NCI-H345 (cell line): ENCODE results near the gene UTS2B.
"Not testable (repeated sequence)": the region's sequence is repeated elsewhere in the genome, so short reads cannot be mapped to it uniquely, and the experiment has no call there.

Experiments
- DNase-seq: peaks from one replicate; lab custom pipeline; 2025; lab: John Stamatoyannopoulos, UW

UTS2B gene

DNA sequence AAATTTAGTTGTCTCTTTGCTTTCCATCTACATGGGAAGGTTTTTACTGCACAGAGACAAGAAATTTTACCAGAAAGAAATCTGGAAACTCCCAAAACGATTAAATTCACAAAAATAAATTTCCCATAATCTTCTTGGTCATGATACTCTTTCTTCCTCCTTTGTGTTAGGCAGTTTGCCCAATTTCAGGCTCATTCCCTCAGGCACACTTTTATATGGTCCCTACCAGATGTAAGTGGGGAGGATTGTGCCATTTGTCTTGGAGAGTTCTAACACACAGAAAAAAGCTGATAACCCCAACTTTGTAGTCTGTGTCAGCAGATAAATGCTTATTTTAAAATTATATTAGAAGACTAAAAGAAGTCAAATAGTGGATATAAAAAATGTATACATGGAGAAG is 50.2 kb downstream of the UTS2B start:
- DNase-seq = no peak

DNA sequence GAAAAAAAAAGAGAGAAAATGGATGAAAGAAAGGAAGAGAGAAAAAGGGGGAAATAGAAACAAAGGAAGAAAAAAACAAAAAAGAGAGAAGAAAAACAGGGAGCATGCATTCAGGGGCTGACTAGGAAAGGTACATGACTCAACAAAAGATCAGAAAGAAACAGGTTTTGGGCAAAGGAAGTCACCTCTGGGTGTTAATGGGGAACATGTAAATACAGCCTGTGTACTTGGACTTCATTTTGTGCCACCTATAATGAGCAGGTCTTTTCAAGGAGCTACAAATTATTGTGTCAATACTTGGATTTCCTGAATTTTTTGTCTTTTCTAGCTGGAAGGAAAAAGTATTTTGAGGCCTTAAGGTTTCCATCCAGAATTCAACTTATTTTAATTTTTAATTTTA is 54.6 kb downstream of the UTS2B start:
- DNase-seq = no peak

DNA sequence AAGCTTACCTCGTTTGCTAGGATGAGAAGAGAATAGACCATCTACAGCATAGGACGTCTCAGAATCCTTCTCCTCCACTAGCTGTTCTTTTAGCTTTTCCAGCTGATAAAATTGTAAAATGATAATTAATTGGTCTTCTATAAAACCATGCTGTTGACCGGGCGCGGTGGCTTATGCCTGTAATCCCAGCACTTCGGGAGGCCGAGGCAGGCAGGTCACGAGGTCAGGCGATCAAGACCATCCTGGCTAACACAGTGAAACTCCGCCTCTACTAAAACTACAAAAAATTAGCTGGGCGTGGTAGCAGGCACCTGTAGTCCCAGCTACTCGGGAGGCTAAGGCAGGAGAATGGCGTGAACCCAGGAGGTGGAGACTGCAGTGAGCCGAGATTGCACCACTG is 55.1 kb downstream of the UTS2B start:
- DNase-seq = not testable (repeated sequence)

DNA sequence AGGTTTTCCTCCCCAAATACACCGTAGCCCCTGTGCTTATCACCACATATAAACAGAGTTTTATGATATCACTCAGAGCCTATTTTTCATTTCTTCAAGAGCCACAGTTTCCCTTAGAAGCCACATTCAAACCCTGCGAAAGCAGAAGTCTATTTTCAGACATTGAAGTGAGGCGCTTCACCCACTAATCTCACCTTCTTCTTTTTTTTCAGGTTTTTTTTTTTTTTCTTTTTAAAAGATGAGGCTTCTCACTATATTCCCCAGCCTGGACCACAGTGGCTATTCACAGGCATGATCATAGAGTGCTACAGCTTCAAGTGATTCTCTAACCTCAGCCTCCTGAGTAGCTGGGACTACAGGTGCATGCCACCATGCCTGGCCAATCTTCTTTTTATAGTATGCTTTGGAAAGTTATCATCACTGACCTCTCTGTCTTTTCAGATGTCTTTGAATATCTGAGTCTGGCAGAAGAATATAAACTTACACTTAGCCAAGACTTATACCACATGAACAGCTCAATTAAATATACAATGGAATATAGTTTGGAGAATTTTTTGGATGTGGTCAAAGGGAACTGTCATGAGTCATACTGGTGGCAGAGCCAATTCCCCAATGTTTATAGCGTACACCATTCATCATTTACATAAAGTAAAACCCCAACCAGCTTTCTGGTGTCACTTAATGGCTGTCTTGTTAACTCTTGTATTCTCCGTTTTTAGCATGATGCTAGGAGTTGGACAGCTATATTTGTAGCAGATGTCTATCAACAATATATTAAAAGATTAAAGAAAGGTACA is 60.8 kb downstream of the UTS2B start:
- DNase-seq = no peak

DNA sequence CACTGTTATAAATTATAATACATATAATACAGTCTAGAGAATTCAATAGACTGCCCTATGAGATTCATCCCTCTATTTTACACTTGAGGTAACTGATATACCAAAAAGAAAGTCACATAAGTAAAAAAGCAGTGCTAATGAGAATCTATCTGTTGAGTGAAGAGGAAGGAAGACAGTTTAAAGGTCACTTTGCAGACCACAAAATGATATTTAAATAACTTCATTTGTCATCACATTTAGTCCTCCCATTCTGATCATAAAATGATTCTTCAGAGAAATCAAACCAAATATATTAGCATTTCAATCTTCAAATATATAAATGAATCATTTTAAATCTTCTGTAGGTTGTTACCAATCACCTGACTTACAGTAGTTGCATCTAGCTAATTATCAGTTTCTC is 61.6 kb downstream of the UTS2B start:
- no peak for DNase-seq

DNA sequence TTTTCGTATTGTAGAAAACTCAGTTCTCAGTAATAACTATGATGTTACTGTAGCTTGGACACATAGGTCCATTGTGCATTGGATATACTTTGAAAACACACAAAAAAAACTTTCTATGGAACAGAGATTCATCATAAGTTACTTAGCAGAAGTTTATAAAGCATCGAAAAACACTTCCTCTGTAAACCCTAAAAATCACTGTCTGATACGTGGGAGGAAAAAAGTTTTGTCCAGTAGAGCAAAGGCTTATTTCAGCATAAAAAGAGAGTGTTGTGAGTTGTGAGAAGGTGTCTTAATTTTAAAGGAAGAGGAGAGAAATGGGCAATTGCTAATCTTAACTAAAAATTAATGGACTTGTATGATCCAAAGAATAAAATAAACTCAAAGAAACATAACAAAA is 66.5 kb downstream of the UTS2B start:
- no peak for DNase-seq

DNA sequence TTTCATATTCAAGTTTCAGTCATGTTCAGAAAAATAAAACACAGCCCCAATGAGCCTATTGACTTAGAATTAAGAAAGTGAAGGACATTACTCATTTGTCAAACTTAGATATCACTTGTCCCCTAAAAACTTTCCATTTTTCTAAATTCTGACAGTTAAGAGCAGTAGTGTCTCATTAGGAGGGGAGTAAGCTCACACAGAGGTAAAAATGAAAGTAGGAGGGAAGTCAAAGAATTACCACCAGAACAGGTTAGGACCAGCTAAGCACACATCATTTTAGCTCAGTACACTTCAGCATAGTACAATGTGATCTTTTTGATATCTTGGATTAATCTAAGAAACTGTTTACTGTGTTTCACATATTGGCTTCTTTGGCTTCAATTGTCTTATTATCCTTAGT is 67.0 kb downstream of the UTS2B start:
- DNase-seq = no peak

DNA sequence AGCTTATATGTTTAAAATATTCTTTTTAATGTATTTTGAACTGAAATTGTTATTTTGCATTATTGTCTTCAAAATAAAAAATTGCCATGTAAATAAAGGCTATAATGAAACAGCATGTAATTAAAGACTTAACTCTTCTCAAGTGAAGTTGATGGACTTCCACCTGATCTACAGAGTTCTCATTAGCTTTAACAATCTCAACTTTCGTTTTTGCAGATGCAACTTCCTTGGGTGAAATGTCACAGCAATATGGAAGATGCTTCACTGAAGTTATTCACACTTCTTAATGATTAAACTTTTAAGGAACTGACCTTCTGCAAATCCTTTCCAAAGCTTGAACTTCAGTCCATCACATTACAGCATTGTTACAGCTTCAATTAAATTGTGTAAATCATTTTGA is 67.7 kb downstream of the UTS2B start:
- no peak for DNase-seq

DNA sequence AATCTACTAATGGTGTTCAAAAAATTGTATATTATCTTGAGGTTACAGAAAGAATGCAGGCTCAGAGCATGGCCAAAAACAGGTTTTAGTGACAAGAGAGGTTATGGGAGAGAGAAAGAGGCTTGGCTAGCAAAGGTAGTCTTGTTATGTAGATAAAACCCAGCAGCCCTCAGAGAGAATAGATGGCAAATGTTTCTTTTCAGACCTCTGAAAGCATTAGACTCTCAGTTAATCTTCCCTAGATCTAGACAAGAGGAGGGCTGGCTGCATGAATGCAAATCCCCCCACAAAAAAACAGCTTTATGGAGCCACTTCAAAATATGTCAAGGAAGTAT is 69.1 kb downstream of the UTS2B start:
- DNase-seq = no peak

DNA sequence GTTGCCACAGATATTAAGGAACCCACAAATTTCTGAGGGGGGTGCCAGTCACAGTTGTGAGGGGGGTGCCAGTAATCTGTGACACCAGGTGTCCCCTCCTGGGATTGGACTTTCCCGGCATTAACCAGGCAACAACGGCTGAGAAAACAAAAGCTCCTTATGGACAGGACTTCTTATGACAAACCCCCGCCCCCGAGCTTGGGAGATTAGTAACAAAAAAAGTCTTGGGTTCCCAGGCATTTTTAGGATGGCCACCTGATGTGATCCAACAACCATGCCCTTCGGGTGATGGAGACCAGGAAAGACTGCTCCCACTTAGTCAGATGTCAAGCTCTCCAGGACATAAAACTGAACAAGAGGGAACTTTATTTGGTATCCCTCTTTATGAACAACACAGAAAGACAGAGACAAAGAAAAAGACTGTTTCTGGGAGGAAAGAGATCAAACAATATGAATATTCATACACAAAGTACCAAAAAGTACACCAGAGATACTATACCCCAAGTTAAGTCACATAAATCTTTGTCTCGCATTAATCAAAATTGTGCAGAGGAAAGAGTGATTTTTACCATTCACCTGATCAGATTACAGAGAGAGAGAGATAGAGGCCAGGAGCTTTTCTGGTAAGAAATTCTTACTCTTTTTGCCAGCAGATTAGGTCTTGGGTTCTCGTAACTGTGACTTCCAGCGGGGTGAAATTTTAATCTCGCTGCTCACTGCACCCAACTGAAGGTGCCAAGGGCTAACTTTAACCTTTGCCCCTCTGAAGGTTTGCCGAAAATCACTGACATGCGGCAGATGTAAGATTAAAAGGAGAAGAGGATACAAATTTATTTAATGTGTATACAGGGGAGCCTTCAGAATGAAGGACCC is 69.7 kb downstream of the UTS2B start:
- no peak for DNase-seq

DNA sequence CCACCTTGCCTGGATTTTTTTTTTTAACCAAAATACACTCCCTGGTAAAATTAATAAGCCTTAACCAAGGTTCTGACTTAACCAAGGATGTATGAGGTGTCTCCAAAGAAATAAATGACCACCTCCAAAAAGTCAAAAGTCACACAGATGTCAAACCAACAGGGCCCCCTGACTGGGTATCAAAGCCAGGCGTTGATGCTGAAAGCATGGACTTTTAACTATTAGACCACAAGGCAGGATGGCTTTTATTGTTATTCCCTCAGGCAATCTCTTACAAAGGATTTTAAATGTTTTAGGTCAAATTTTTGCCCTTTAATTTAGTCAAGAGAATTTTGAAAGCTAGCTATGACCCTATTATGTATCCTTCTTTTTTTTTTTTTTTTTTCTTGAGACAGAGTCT is 70.8 kb downstream of the UTS2B start:
- DNase-seq = no peak

DNA sequence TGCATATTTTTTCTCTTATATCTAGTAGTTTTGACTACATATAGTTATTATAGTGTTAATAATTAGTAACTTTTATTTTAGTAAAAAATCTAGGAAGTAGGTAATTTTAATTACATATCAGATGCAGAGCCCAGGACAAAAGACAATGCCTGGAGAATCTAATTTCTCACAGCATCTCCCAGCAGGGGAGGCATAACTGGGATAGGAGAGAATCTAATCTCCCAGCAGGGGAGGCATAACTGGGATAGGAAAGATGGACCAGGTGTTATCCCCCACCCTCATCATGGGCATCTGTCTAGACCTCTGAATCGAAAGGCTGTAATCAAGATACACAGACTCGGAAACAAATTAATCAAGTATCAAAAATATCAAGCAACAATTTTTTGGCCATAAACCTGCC is 73.0 kb downstream of the UTS2B start:
- DNase-seq = no peak

DNA sequence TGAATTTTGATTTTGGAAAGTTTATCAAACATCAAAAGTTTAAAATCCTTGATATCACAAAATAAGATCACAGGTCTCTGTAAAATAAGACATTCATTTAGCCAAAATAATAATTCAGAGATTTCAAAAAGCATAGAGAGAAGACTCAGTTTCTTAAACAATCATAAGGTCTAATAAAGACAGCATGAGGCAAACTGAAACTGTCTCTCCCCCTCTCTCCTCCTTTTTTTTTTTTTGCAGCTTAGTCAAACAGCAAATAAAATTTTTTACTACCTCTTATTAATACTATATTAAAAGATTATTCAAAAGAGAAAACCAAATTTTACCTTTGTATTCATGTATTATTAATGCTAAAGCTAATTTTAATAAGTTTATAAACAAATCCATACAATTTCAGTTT is 73.9 kb downstream of the UTS2B start:
- no peak for DNase-seq

DNA sequence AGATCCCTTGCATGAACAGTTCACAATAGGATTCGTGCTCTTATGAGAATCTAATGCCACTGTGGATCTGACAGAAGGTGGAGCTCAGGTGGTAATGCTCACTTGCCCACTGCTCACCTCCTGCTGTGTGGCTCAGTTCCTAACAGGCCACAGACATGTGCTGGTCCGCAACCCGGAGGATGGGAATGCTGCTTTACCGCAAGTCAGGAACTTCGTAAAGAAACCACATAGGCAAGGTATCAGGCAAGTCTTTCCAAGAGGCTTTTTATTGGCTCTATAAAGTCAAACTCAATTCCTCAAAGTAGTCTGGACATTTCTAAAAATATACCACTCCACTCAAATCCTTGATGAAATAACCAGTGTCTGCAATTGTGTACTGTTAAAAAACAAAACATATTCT is 75.2 kb downstream of the UTS2B start:
- no peak for DNase-seq

DNA sequence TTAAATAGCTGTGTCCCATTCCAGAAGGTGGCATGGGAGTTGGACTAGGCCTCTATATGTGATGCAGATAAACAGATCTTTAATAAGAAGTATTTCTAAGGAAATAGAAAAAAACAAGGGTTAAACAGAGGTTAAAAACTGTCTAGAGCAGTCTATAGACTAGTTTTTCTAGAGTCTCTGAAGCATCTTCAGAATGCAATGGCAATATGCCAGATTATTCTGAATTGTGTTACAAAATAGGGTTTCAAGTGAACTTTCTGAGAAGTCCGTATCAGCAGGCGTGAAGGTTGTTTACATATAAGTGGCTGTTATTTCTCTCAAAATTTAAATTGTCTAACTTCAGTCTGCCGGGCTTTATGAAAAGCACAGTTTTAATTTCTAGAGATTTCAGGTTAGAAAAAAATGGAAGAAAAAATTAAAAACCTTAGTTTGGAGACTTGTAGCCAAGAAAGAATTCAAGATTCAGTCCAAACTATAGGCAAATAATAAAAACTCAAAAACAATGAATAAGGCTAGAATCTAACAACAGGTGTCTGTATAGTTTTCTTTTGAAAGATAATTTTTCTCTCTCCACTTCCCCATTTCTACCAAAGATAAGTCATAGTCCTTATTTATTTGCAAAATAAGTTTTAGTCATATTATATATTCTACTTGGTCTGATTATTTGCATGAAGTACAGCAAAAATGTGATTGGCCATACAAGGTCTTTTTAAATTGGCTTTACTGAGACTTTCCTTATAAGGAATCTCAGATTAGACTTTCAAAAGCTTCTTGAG is 76.0 kb downstream of the UTS2B start:
- no peak for DNase-seq

DNA sequence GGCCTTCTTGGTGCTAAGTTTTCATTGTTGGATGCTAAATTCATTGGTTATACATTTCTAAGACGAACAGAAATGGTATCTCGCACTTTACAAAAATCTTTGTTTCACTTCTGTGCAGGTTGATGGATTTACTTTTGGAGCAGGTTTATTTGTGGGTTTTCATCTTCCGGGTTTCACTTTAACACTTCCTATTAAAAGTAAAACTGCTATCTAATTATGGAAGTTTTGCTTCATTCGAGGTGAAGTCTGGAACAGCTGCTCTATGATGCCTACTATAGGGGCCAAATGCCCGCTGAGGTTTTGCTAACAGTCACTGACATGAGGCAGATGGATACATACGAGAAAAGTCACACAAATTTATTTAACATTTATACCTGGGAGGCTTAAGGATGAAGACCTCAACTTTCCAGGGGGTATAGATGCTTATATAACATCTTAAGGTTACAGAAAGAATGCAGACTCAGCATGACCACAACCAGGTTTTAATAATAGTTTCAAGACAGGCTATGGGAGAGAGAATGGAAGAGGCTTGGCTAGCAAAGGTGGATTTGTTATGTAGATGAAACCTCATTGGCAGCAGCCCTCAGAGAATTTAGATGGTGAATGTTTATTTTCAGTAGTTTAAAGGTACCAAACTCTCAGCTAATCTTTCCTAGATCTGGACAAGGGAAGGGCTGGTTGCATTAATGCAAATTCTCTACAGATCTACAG is 77.1 kb downstream of the UTS2B start:
- no peak for DNase-seq

DNA sequence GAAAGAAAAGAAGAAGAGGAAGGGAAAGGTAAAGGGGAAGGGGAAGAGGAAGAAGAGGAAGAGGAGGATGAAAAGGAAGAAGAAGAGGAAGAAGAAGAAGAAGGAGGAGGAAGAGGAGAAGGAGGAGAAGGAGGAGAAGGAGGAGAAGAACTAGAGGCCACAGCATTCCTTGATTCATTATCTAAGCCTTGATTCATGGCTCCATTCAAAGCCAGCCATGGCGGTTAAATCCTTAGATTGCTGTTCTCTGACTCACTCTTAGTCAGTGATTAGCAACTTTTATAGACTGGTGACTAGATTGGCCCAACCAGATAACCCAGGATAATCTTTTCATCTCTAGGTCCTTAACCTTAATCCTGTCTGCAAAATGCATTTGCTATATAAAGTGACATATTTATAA is 83.7 kb downstream of the UTS2B start:
- no peak for DNase-seq

DNA sequence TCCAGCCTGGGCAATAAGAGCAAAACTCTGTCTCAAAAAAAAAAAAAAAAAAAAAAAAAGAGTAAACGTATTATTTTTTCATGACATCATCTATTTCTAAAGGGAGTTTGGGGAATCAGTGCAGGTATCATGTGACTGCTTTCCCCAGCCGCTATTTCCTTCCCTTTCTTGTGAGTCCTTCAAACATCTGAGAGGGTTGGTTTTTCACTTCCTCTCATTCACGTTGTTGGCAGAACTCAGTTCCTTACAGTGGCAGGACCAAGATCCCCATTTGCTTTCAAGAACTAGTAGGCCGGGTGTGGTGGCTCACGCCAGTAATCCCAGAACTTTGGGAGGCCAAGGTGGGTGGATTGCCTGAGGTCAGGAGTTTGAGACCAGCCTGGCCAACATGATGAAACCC is 84.3 kb downstream of the UTS2B start:
- DNase-seq = not testable (repeated sequence)

DNA sequence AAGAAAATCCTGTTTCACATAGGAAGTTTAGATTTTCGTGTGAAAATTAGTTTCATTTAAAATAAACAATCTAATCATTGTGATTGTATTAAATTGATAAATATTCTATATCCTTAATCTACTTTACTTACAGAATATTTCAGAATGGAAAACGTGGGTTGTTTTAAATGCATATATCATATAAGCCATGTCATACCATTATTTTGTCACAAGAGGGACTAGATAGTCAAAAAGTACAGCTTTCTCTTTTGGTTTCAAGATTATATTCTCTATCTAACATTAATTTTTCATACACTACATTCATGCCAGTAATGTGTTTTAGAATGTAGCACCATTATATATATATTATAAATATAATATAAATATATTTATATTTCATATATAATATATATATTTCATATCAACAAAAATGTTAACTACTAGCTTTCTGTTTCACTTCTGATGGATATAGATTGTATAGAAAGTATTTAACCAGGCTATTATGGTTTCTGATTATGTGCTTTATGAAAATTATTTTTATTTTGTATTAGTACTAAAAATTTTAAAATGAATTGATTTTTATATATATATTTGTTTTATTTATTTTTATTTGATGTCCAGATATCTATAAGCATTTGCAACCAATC is 86.0 kb downstream of the UTS2B start:
- DNase-seq = no peak

DNA sequence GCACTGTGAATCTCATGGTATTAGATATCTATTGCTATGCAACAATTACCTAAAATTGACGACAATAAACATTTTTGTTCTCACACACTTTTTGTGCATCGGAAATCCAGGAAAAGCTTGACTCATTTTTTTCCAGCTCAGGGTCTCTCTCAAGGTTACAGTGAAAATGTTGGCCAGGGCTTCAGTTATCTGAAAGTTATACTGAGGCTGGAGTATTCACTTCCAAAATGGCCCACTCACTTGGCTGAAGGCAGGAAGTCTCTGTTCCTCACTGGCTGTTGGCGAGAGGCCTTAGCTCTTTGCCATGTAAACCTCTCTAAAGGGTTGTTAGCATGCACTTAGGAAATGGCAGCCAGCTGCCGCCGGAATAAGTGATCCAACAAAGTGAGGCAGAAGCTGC is 89.8 kb downstream of the UTS2B start:
- DNase-seq = no peak

DNA sequence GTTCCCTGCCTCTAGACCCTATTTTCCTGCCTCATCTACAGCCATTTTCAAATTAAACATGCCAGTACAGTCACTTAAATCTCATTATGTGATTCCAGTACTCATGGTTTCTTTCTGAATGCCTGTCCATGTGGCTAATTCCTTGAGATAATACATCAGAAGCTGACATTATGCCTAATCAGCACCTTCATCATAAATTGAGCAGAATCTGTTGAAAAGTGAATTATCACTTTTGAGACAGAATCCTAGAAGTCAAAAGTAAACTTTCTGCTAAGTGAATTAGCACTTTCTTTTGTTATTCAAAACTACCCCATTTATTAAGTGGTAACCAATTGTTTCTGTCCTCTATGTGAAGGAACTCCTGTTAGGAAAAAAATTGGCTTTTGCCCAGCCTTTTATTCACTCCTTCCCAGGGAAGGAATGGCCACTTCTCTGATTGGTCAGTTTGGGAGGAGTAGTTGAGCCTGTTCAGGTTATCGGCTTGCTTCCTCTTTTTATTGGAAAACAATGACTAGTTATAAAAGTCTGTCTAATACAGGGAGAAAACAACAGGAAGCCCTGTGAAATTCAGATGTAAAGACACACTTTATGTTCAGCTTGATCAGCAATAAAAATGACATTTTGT is 90.8 kb downstream of the UTS2B start:
- no peak for DNase-seq
